GM12874 (cell line): ENCODE results near the gene DOK1.

Source experiments
- TF ChIP-seq, protein P1 (sequence below): IDR thresholded peaks from 2 replicates; pipeline ENCODE4 v1.5.1; 2011; ENCODE audit warnings: low read depth, mild to moderate bottlenecking, control low read depth, low read length, moderate library complexity; ENCODE audit not compliant: insufficient read depth

DOK1 gene

DNA sequence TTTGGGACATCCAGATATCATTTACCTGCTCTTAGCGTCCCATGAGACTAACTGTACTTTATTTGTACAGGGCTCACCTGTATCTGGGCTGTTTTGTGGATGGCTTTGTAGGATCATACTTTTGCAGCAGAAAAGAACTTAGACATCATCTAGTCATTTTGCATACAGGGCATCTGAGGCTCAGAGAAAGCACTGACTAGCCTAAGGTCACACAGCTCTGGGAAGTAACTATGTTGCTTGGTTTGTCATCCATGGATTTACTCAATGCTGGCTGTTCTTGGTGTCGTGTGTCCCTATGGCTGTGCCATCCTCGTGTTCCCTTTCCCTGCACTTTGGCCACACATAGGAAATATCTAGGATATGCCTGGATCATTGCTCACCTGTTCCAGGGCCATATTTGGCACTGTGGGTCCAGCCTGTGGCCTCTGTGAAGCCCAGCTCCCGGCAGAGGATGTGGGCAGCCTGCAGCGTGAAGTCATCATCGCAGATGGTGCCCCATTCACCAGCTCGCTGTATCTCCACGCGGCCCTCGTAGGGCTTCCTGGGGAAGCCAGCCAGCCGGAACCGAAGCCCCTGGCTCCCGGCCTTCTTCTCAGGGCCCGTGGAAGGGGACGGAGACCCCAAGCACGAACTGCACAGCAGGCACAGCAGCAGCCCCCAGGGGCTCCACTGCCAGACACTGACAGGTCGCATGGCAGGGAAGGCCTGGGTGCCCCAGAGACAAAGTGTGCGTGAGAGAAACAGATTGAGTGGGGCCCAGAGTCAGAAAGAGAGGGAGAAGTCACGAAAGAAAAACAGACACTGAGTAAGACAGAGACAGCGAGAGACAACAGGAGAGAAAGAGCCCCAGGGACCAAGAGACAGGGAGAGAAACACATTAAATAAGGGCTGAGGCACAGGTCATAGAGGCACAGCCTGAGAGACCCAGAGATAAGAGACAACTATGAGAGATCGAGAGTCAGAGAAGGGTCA is 2.3 kb upstream of the DOK1 start:
- TF ChIP-seq, protein P1, sequence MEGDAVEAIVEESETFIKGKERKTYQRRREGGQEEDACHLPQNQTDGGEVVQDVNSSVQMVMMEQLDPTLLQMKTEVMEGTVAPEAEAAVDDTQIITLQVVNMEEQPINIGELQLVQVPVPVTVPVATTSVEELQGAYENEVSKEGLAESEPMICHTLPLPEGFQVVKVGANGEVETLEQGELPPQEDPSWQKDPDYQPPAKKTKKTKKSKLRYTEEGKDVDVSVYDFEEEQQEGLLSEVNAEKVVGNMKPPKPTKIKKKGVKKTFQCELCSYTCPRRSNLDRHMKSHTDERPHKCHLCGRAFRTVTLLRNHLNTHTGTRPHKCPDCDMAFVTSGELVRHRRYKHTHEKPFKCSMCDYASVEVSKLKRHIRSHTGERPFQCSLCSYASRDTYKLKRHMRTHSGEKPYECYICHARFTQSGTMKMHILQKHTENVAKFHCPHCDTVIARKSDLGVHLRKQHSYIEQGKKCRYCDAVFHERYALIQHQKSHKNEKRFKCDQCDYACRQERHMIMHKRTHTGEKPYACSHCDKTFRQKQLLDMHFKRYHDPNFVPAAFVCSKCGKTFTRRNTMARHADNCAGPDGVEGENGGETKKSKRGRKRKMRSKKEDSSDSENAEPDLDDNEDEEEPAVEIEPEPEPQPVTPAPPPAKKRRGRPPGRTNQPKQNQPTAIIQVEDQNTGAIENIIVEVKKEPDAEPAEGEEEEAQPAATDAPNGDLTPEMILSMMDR, result no peak

DNA sequence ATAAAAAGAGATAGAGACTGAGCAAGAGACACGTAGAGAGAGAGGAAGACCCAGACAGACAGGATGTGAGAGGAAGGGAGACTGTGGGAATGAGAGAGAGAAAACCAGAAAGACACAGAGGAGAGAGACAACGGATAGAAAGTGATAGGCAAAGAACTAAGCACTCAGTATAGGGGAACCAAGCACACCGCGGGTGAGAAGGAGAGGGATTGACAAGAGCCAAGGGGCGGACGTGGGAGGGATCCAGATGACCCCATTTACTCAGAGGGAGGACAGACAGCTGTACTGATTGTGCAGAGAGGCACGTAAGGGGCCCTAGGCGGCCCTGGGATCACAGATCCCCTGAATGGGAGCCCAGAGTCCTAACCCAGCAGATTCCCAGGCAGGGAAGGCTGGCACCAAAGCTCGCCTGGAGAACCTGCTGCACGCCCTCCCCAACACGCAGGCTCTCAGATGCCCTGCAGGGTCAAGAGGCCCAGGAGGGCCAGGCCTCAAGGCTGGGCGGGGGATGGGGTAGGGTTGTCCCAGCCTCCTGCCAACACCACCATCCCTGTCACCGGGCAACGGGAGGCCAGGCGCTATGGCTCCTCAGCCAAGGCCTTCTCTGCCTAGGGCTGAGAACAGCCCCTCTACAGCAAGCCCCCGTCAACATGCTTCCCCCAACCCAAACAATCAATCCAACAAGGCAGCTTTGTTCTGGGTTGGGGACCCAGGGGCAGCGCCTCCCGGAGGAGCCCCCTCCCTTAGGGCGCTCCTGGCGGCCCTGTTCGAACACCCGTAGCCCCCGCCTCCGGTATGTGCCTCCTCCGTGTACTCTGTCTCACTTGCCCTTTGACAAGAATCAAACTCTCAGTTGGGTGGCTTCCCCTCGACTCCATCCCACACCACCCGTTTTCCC is 1.4 kb upstream of the DOK1 start:
- TF ChIP-seq, protein P1, result no peak

DNA sequence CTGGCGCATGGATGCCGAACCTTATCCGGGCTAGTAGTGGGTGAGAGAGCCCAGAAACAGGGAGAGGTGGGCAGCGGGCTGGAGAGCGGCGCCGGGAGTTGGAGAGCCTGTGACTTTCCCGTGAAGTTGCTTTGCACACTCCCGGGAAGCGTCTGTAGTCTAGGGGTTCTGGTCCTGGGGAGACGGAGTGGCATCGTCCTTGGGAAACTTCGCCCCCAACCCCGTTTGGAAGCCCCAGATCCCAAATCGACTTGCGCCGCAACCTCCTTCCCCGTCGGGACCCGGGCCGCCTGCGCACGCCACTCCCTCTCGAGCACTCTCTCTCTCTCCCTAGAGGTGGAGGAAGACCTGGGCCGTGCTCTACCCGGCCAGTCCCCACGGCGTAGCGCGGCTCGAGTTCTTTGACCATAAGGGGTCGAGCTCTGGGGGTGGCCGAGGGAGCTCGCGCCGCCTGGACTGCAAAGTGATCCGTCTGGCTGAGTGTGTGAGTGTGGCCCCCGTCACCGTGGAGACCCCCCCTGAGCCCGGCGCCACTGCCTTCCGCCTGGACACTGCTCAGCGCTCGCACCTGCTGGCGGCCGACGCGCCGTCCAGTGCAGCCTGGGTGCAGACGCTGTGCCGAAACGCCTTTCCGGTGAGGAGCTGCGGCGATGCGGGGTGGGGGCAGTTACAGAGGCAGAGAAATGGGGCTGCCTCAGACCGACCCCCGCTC is 456 bp downstream of the DOK1 start:
- TF ChIP-seq, protein P1, result no peak

DNA sequence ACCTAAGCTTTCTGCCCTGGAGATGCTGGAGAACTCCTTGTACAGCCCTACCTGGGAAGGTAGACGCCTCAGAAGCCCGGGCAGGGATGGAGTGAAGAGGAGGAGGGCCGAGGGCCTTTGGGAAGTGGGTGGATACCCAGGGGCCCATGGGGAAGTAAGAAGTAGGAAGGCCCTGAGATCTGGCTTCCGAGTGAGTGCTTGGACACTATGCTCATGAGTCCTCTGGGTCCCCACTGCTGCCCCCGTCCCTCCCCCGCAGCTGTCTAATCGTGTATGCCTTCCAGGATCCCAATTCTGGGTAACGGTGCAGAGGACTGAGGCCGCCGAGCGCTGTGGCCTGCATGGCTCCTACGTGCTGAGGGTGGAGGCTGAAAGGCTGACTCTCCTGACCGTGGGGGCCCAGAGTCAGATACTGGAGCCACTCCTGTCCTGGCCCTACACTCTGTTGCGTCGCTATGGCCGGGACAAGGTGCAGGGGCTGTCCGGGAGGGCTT is 1.1 kb downstream of the DOK1 start:
- TF ChIP-seq, protein P1, result no peak

DNA sequence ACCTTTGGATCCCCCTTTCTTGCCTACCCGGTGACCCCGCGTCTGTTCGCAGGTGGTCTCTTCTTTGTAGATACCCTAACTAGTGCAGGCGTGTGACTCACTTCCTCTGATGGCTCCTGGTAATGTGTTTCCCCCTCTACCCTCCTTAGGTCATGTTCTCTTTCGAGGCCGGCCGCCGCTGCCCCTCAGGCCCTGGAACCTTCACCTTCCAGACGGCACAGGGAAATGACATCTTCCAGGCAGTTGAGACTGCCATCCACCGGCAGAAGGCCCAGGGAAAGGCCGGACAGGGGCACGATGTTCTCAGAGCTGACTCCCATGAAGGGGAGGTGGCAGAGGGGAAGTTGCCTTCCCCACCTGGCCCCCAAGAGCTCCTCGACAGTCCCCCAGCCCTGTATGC is 1.6 kb downstream of the DOK1 start:
- TF ChIP-seq, protein P1, result no peak

DNA sequence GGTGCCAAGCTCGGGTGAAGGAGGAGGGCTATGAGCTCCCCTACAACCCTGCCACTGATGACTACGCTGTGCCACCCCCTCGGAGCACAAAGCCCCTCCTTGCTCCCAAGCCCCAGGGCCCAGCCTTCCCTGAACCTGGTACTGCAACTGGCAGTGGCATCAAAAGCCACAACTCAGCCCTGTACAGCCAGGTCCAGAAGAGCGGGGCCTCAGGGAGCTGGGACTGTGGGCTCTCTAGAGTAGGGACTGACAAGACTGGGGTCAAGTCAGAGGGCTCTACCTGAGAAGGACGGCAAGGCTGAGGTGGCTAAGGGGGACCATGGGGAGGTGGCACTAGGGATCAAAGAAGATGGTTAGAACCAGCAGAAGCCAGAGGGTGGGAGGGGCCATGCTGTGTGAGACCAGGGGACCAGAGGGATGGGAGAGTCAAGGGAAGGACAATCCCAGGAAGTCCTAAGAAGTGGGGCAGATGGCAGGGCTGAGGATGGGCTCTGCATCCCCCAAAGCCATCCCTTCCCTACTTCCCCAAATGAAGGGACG is 2.4 kb downstream of the DOK1 start:
- TF ChIP-seq, protein P1, result no peak
